ENCODE results near the gene SLC6A13.

GRCh38 chr12:238736-239398 lies 23.8 kb downstream of the SLC6A13 start:
- TF ChIP-seq, protein P1, sequence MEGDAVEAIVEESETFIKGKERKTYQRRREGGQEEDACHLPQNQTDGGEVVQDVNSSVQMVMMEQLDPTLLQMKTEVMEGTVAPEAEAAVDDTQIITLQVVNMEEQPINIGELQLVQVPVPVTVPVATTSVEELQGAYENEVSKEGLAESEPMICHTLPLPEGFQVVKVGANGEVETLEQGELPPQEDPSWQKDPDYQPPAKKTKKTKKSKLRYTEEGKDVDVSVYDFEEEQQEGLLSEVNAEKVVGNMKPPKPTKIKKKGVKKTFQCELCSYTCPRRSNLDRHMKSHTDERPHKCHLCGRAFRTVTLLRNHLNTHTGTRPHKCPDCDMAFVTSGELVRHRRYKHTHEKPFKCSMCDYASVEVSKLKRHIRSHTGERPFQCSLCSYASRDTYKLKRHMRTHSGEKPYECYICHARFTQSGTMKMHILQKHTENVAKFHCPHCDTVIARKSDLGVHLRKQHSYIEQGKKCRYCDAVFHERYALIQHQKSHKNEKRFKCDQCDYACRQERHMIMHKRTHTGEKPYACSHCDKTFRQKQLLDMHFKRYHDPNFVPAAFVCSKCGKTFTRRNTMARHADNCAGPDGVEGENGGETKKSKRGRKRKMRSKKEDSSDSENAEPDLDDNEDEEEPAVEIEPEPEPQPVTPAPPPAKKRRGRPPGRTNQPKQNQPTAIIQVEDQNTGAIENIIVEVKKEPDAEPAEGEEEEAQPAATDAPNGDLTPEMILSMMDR (conservative IDR thresholded peaks at IDR 0.05; ENCODE audit: low read depth, low read length), result no peak
- no peak for TF ChIP-seq EZH2phosphoT487 (IDR thresholded peaks at IDR 0.05; ENCODE audit: borderline replicate concordance, low read length)

All from PC-3 (cell line).